ELR (cell line): ENCODE data around the gene POU2F2.

Experiments
- DNase-seq: peaks from one replicate; pipeline ENCODE4 v3.0.0-alpha.2; 2015; ENCODE audit warnings: low read depth

POU2F2 gene

DNA sequence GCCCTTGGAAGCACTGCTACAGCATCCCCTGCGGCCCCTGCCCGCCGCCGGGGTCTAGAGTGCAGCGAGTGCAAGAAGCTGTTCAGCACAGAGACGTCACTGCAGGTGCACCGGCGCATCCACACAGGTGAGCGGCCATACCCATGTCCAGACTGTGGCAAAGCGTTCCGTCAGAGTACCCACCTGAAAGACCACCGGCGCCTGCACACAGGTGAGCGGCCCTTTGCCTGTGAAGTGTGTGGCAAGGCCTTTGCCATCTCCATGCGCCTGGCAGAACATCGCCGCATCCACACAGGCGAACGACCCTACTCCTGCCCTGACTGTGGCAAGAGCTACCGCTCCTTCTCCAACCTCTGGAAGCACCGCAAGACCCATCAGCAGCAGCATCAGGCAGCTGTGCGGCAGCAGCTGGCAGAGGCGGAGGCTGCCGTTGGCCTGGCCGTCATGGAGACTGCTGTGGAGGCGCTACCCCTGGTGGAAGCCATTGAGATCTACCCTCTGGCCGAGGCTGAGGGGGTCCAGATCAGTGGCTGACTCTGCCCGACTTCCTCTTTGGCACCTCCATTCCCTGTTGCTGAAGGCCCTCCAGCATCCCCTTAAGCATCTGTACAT is 51.4 kb downstream of the POU2F2 start:
- no peak for DNase-seq

- DNase-seq = no peak
Measured at GRCh38 chr19:42079886-42080763, 52.1 kb downstream of the POU2F2 start.

DNA sequence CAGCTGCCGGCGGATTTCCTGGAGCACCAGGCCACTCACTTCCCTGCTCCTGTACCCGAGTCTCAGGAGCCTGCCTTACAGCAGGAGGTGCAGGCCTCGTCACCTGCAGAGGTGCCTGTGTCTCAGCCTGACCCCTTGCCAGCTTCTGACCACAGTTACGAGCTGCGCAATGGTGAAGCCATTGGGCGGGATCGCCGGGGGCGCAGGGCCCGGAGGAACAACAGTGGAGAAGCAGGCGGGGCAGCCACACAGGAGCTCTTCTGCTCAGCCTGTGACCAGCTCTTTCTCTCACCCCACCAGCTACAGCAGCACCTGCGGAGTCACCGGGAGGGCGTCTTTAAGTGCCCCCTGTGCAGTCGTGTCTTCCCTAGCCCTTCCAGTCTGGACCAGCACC is 53.0 kb downstream of the POU2F2 start:
- no peak for DNase-seq

DNA sequence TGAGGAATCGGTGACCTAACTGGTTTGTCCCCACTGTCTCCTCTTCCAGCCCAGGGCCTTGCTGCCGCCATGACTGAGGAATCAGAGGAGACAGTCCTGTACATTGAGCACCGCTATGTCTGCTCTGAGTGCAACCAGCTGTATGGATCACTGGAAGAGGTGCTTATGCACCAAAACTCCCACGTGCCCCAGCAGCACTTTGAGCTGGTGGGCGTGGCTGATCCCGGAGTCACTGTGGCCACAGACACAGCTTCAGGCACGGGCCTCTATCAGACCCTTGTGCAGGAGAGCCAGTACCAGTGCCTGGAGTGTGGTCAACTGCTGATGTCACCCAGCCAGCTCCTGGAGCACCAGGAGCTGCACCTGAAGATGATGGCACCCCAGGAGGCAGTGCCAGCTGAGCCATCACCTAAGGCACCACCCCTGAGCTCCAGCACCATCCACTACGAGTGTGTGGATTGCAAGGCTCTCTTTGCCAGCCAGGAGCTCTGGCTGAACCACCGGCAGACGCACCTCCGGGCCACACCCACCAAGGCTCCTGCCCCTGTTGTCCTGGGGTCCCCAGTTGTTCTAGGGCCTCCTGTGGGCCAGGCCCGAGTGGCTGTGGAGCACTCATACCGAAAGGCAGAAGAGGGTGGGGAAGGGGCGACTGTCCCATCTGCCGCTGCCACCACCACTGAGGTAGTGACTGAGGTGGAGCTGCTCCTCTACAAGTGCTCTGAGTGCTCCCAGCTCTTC is 53.5 kb downstream of the POU2F2 start:
- no peak for DNase-seq

- DNase-seq = no peak
Measured at GRCh38 chr19:42078058-42078457, 54.2 kb downstream of the POU2F2 start.

DNA sequence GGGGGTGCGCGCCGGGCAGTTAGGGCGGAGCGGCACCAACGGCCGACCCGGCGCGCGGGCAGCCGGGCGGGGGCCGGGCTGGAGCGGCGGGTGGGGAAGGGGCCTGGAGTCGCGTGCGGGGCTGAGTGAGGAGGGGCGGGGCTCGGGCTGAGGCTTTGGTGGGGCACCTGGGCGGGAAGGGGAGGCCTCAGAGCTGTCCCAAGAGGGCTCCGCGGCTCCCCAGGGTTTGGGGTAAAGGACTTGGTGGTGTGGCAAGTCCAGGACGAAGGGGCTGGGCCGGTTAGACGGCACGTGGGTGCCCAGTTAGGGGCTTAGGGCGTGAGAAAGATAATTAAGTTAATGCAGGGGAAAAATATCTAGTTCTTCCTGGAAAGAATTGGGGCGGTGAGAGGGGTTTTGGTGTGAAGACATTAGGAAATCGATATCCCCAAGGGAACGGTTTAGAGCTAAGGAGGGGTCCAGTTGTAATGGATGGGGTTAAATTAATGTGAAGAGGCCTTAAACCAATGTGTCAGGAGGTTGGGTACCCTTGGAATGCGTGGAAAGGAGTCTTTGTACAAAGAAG is 55.8 kb downstream of the POU2F2 start:
- no peak for DNase-seq

GRCh38 chr19:42075616-42076379 is 56.4 kb downstream of the POU2F2 start, which contains the start of gene ZNF574:
Gene ZNF574 (plus strand): TSS chr19:42076166. CDS start chr19:42078607, 2,441 bp downstream.
- peak; percentile 100 for DNase-seq

- DNase-seq = no peak
Measured at GRCh38 chr19:42075364-42075615, 57.0 kb downstream of the POU2F2 start.

- peak; percentile 56 for DNase-seq
Measured at GRCh38 chr19:42074513-42075363, 57.5 kb downstream of the POU2F2 start.

DNA sequence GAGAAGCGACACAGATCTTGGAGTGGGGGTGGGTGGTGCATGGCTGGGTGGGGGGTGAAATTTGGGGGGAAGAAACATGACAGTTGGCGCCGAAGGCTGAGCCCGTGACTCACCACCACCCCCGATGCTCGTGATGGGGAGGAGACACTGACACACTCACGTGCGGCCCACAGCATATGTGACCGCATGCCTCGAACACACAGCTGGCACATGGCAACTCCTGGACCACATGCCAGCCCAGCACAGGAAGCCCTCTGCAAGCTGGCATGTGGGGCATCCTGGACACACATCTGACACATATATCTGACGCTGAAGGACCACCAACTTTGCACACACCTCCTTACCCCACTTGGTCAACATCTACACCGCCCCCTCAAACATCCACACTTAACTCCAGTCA is 61.0 kb downstream of the POU2F2 start:
- no peak for DNase-seq

GRCh38 chr19:42069619-42070351 is 62.5 kb downstream of the POU2F2 start, which contains the start of gene GRIK5:
Gene GRIK5 (minus strand): TSS chr19:42070206. CDS start chr19:42065770, 4,436 bp downstream.
- DNase-seq = no peak

GRCh38 chr19:42068756-42069571 is 63.3 kb downstream of the POU2F2 start:
- DNase-seq = no peak

DNA sequence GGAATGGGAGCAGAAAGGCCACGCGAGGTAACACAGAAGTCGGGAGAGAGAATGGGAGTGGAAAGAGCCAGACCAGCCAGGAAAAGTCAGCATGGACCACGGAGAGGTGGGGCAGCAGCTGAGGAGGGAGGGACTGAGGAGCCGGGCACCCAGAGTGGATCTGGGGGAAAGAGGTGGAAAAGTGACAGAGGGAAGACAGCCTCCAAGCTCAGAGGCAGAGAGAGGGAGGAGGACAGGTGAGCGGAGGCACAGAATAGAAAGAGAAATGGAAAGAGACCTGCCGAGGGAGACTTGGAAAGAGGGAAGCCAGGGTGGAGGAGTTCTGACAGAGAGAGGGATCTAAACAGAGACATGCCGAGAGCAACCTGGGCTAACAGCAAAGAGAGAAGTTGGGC is 63.9 kb downstream of the POU2F2 start:
- no peak for DNase-seq

DNA sequence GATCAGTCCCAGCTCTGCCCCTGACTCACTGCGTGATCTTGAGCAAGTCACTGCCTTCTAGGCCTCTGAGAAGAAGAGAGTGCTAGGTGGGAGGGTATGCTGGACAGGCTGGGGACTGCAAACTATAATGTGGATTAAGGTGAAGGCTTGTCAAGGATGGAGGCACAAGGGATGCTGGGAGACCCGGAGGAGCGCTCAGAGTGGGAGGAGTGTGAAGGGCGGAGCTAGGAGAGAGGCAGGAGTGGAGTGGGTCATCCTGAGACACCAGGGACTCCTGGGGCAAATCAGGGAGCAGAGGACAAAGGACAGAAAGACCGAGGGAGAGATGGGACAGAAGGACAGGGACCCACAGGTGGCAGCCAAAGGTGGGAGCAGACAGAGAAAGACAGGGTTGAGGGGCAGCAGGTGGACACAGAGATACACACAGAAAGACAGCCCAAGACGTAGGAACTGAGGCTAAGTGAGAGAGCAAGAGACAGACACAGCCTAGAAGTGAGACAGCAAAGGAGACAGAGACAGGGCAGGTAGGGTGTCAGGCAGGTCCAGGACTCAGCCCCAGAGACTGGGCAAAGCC is 64.8 kb downstream of the POU2F2 start:
- no peak for DNase-seq

DNA sequence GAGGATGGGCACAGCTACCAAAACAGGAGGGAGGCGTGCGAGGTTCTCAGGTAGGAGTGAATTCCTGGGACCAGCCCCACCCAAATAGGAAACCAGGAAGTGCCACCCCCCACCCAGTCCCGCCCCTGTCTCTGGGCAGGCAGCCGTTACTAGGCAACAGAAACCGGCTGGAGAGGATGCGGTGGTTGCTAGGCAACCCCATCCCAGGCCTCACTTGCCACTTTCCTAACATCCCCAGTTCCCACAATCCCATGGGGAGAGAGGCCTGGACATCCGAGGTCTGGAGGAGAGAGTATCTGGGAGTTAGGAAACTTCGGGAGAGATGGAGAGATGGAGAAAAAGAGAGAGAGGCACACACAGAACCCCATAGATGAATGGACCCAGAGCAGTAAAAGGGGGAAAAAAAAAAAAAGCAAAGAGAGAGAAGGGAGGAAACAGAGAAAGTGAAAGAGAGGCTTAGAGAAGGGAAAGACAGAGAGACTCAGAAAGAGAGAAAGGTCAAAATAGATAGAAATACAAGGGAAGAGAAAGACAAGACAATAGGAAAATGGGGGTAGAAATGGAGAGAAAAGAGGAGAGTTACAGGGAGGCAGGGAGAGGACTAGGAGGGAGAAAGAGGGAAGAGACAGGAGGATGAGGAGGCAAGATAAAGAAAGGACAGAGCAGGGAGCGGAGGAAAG is 66.0 kb downstream of the POU2F2 start:
- DNase-seq = peak; percentile 39

DNA sequence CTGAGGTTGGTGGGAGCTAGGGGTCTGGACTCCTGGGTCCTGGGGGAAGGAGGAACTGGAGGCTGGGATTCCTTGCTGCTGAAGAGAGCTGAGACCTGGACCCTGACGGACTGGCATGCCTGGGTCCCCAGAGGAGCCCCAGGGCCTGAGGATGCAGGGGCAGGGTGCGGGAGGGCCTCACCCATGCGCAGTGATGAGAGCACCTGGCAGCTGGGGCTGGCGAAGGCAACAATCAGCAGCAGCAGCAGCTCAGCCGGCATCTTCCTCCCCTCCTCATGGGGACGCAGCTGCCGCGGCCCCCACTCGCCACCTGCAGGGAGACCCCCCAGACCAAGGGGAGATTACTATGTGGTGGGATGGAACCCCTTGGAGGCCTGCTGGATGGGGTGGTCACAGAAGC is 66.7 kb downstream of the POU2F2 start:
- no peak for DNase-seq

GRCh38 chr19:42065051-42065450 is 67.2 kb downstream of the POU2F2 start:
- no peak for DNase-seq

GRCh38 chr19:42064432-42064831 is 67.8 kb downstream of the POU2F2 start:
- no peak for DNase-seq
